Caki2 (cell line): ENCODE data around the gene KRT85. TPM values are rescaled to one million over a fixed set of nuclear protein-coding genes. Genes with fewer than 3 reads are reported as not detected.

ENCODE experiments used
- DNase-seq: peaks from one replicate; pipeline ENCODE4 v3.0.0-alpha.2; 2015; ENCODE audit warnings: low read depth
- in situ Hi-C: cut with HindIII; loops from 2 replicates; pipeline ENCODE4 v1.10.0; 2016; ENCODE audit warnings: low sequenced_read_pairs, low pct_unique_long_range_greater_than_20kb, mixed read lengths
- total RNA-seq: library from RNA; depleted of rRNA; stranded (reverse); fragments of >200 nt; shearing (Covaris generic); gene quantifications from 2 replicates; pipeline ENCODE4 v1.2.3, GENCODE V29; 2014; ENCODE audit warnings: low replicate concordance

Gene KRT85
- total RNA-seq, 1 experiment from 2014 or later, result not detected

DNA sequence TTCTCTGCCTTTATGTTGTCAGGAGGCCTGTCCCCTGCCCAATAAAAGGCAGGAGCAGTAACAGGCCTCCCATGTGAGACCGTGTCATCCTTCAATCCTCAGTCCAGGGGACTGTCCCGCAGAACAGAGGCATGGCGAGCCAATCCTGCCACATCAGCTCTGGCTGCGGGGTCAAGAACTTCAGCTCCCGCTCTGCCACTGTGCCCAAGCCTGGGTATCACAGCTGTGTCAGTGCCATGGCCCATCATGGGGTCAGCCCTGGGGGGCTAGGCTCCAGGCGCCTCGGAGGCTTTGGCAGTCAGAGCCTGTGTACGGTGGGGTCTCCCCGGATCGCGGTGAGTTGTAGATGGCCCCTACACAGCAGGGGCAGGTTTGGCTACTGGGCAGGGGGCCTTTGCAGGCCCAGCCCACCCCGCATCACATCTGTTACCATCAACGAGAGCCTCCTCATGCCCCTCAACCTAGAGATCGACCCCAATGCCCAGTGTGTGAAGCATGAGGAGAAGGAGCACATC is 26.2 kb downstream of the KRT85 start:
- in situ Hi-C loops, result no loop called here
- DNase-seq, result no peak

DNA sequence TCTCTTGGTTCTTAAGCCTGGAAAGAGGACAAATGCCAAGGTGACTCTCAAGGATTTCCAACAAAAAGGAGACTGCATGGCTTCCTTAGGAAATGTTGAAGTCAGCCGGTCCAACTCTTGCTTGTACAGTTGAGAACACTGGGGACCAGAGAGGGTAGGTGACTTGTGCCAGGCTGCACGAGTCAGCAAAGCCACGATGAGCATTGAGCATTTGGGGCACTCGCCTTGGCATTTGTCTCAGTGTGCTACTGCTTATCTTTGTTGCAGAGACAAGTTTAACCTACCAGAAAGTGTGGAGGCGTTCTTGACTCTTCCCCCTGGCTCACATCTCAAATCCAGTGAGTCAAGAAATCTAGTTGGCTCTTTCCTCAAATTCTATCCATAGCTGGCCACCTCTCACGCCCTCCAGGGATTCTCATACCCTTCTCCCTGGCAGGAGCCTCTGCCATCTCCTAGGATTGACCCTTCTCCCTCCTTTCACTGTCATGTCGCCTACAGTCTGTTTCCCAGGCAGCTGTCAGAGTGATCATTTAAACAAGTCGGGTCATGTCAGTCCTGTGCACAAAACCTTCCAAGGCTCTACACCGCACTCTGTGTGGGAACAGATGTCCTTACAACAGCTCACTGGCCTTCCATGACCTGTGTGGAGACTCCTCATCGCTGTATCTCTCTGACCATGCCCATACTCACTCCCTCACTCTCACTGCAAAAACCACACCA is 28.9 kb downstream of the KRT85 start:
- in situ Hi-C loops, result no loop called here
- no peak for DNase-seq

DNA sequence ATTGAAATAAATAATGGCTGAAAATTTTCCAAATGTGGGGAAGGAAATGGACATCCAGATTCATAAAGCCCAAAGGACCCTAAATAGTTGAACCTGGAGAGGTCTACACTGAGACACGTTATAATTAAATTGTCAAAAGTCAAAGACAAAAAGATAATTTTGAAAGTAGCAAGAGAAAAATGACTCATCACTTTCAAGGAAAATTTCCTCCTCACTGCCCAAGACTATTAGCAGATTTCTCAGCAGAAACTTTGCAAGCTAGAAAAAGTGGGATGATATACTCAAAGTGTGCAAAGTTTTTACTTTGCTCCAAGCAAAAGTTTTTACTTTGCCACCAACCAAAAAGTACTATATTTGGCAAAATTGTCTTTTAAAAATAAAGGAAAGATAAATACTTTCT is 30.2 kb downstream of the KRT85 start:
- DNase-seq, result peak; percentile 25
- in situ Hi-C loops, result no loop called here

DNA sequence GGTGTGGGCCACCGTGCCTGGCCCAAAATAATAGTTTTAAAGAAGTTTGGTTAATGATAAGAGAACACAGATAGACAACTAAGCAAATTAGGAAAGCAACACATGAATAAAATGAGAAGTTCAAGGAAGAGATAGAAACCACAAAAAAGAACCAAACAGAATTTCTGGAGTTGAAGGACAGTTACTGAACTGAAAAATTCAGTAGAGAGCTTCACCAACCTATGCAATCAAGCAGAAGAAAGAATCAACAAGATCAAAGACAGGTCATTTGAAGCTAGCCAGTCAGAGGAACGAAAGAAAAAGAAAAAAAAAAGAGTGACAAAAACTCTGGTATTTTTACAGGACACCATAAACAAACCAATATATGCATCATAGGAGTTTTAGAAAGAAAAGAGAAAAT is 30.6 kb downstream of the KRT85 start:
- DNase-seq, result peak; percentile 21
- in situ Hi-C loops, result no loop called here

DNA sequence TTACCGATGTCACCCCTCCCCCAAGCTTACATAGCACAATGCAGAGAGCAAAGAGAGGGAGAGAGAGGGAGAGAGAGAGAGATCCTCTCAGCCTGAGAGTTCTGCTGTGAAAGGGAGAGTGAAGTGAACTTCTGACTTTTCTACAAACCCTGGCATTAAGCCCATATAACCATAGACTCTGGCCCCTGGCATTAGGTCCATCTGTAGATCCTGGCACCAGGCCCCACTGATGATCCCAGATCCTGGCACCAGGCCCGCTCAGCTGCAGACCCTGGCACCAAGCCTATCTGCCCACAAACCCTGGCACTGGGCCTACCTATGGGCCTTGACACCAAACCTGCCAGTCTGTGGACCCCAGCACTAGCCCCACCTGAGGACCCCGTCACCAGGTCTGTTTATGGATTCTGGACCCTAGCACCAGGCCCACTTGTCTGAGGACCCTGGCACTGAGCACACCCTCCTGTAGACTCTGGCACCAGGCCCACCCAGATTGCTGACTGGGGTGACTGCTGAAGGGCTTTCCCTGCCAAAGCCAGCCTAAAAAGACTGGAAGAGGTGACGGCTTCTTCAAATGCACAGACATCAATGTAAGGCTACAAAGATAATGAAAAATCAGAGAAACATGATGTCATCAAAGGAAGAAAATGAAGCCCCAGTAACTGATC is 31.6 kb downstream of the KRT85 start:
- peak; percentile 34 for DNase-seq
- in situ Hi-C loops, result no loop called here

DNA sequence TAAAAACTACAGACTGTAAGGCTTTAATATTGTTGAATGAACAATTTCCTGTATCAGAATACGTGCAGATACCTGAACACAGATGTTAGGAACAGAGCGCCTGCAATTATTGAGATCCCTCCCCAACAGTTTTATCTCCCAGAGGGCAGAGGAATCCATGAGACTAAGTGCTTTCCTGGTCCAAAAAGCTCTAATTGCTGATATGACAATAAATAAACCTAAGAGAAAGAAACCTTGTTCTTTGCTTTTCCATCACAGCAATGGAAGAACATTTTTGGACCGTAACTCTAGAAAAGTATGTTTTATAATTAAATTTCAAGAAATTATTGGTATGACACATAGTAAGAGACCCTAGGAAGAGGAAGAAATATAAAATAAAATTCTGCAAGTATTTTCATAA is 33.1 kb downstream of the KRT85 start:
- in situ Hi-C loops, result no loop called here
- DNase-seq, result no peak

DNA sequence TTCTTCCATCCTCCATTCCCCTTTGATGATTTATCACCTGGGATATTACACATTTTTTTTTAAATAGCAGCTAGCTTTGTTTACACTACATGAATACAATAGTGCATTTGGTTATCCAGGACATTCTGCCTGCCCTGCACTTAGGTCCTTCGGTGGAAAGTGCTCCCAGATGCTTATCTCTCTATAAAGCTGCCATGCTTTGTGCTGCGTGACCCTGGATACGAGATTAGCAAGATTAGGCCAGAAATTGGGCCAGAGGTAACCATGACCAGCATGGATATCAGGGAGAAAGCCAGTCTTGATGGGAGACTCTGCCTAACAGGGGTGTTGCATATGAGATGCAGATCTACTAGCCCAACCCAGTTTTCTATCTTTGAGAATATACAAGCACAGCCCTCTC is 34.0 kb downstream of the KRT85 start:
- in situ Hi-C loops, result no loop called here
- DNase-seq, result no peak

DNA sequence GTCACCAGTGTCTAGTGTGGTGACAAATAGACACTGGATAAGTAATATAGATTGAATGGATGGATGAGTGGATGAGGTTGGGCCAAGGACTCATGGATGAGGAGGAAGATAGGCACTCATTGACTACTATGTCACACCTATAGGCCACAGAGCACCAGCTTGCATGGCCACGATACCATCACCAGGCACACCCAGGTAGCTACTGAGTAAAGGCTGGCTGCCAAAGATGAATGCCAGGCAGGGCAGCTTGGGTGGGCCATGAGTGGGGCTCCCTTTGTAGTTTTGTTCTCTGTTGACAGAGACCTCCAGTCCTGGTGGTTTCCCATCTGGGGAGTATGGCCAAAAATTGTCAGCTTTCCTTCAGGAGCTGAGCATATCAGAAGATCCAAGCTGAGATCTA is 34.9 kb downstream of the KRT85 start:
- DNase-seq, result no peak
- in situ Hi-C loops, result no loop called here

DNA sequence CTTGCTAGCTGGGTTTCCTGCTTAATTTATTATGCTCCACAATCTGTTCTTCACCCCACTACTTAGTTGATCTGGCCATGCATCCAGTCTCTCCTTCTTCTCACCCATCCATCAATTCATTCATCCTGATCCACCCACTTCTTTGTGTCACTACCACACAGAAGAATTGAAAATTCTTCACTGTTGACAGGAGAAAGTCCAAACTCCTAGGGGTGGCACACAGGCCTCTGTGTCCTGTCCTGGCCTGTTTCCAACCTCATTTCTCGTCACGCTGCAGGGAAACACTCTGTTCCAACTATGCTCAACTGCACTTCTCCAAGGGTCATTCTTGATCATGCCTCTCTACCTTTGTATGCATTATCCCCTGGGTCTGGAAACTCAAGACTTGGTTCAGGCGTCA is 35.4 kb downstream of the KRT85 start:
- in situ Hi-C loops, result no loop called here
- no peak for DNase-seq

DNA sequence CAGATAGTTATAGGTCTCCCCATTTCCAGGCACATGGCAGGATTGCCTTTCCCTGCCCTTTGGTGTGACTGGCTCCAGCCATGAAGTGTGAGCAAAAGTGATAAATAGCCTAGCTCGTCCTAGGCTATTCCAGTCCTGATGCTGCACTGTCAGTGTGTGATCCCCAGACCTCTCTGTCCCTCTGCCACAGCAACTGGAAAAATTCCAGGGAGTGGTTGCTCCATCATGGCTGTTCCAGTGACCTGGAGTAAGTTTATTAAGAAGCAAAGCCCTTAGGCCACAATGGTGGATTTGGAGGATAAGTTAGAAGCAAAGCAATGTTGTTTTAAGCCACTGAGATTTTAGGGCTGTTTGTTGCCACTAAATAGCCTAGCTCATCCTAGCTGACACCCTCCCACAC is 36.2 kb downstream of the KRT85 start:
- in situ Hi-C loops, result no loop called here
- no peak for DNase-seq

DNA sequence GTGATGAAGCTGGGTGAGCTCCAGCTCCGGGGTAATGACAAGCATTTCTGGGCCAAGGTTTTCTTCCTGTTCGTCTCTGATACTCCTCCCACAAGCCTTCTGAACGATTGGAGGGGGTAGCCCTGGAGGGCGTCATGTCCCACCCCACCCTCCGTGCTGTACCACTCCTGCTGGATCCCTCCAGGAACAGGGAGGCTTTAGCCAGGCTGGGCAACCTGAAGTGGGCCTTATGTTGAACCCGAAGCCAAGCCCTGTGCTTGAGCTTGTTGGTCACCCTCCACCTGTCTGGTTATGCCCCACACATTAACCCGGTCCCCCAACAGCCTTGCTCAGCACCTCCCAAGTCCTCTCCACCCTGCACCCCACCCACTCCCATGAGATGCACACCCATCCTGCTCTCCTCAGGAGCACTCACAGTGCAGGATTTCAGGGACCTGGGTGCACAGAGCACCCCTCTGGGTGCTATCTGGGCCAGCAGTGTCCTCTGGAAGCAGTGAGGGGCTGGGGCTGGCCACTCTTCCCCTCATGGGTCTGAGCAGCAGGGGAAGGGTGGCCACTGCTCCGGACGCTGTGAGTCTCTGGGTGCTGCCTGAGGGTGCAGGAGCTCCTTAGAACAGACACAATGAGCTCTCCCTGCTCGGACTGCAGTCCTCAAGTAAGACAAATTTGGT is 39.3 kb downstream of the KRT85 start:
- DNase-seq, result no peak
- in situ Hi-C loops, result no loop called here

DNA sequence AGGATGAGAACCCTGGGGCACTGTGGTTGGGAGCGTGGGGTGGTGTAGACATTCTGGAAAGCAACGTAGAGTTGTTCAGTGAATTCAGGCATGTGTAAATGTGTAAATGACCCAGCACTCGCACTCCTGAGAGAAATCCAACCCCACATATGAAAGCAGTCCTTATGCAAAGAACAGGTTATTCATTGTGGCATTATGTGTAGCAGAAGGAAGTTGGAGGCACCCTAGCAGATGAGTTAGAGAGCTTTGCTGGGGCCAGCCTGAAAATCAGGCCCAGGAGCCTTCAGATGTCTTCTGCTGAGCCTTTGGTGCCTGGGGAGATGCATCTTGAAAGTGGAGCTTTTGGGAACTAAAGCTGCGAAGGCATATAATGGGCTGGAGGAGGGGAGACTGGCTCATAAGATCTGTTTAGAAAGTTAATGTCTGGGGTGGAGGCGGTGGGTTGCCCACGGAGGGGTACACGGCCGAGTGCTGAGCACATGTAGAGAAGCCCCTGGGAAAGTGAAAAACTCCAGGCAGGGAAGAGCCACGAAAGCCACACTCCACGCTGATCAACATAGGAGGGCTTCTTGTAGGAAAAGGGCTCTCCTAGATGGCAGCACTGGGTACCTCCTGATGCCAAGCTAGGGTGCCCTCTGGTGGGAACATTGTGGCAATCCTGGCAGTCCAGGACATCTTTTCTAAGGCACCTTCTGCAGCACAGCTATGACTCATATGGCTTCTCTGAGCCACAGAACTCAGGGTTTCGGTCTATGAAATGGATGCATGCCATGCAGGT is 40.0 kb downstream of the KRT85 start:
- in situ Hi-C loops, result no loop called here
- DNase-seq, result peak; percentile 91

DNA sequence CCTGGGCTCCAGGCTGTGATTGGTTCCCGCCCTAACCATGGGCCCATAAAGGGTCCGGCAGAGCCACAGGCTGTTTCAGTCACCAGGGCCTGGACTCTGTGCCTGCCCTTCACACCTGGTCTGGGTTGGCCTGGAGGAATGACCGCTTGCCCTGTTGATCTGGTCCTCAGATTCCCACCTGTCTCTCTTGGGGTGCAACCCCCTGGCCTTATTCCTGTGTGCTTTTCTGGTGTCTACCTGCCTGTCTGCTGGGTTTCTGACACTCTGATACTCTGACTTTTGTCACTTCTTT is 43.2 kb downstream of the KRT85 start:
- no peak for DNase-seq
- in situ Hi-C loops, result no loop called here

DNA sequence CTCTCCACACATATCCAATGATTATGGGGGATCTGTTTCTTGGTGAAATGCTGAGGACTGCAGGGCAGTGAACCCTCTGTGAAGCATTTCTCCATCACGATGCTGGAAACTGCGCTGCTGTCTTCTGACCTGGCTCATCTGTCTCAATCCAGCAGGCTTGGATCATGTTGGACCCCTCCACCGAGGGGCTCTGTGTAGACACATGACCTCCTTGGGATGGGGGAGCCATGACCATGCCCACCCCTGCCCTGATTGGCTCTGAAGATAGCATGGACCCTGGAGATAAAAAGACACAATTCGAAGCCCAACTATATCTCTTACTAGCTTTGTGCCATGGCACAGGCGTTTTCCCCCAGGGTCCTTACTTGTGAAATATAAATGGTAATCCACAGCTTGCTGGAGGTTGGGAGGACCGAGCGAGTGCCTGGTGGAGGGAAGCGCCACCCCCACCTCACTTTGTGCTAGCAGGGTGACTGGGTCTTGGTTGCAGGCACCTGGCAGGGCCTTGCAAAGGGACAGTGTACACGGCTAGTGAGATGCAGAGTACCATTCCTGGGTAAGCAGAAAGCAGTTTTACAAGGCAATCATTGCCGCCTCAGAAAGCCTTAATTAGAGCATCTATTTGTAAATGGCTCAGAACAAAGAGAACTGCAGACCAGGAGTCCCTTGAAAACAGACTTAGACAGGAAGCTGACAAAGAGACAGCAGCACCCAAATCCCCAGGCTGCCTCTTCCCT is 43.7 kb downstream of the KRT85 start:
- in situ Hi-C loops, result no loop called here
- DNase-seq, result no peak

DNA sequence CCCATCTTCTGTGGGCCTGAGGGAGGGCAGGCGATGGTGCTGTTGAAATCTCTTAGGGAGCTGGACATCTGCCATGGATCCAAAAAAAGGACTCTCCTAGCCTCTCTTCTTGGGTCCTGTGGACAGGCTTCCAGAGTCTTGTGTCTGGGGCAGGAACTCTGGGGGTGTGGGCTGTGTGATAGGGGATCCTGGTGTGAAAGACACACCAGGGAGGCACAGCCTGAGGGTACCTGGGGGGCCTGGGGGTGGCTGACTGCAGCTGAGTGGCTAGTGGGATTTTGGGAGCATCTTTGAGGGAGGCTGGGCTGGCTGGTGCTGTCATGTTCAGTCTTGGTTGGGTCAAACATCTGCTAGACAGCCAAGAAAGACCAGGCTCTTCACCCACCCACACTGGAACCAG is 44.3 kb downstream of the KRT85 start:
- DNase-seq, result no peak
- in situ Hi-C loops, result no loop called here

DNA sequence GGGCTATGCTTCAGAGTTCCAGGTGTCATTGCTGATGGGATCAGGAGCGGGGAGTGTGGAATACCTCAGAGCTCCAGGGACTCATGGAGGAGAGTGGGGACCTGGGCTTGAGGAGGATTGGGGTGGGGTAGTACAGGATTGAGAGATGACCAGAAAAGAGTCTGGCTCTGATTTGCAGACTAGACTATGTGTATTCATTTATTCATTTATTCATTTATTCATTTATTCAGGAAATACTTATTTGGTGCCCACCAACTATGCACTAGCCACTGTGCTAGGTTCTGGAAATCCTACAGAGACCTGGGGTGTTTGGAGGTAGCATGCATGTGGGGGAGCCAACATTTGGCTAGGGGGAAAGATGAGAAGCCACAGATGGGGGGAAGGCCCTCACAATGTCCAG is 45.2 kb downstream of the KRT85 start:
- in situ Hi-C loops, result no loop called here
- no peak for DNase-seq

DNA sequence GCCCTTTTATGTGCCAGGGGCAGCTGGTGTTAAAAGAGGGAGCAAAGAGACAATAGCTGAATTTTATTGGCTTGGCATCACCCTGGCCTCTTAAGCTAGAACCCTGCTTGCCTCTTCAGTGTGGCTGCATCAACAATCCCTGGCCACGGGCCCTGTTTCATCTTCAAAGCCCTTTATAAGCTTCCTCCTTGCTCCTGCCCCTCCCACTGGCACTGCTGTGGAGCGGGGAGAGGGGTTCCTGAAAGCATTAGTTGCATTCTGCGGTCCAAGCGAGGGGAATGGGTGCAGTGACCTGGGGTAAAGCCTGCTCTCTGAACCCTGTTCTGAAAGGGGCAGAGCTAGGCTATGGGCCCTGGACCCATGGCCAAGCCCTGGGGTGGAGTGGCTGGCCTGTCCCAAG is 45.9 kb downstream of the KRT85 start:
- DNase-seq, result no peak
- in situ Hi-C loops, result no loop called here

DNA sequence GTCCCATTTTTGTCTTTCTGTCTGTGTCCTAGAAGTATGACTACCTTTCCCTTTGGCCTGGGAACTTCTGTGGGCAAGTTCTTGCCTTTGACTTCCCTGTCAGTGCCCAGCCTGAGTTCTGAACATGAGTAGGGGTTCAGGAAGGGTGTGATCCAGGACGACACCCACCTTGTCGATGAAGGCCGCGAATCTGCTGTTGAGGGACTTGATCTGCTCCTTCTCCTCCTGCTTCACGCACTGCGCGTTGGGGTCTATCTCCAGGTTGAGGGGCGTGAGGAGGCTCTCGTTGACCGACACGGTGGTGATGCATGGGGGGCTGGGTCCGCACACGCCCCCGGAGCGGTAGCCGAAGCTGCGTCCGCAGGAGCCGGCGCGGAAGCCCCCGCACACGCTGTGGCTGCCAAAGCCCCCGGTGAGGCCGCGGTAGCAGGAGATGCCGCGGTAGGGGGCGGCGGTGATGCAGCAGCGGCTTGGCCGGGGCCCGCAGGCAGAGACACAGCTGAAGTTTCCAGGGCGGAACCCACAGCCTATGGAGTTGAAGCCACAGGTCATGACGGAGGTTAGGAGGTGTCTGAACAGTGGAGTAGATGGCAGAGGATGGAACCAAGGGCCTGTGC is 46.4 kb downstream of the KRT85 start, which contains the start of gene KRT83:
KRT83 (minus strand) TSS at position 615 of the 617 bp plus-strand sequence; CDS start at position 552, 63 bp downstream.
- DNase-seq, result no peak
- in situ Hi-C loops, result no loop called here
